ENCODE measurements around the gene P2RX6. TPM values are rescaled to one million over a fixed set of nuclear protein-coding genes. Genes with fewer than 3 reads are reported as not detected.
"Not testable (repeated sequence)": the region's sequence is repeated elsewhere in the genome, so short reads cannot be mapped to it uniquely, and the experiment has no call there.

P2RX6 gene
- total and polyA plus RNA-seq, 7 donors = 11.3 to 47.7 (median 32.8) TPM

DNA sequence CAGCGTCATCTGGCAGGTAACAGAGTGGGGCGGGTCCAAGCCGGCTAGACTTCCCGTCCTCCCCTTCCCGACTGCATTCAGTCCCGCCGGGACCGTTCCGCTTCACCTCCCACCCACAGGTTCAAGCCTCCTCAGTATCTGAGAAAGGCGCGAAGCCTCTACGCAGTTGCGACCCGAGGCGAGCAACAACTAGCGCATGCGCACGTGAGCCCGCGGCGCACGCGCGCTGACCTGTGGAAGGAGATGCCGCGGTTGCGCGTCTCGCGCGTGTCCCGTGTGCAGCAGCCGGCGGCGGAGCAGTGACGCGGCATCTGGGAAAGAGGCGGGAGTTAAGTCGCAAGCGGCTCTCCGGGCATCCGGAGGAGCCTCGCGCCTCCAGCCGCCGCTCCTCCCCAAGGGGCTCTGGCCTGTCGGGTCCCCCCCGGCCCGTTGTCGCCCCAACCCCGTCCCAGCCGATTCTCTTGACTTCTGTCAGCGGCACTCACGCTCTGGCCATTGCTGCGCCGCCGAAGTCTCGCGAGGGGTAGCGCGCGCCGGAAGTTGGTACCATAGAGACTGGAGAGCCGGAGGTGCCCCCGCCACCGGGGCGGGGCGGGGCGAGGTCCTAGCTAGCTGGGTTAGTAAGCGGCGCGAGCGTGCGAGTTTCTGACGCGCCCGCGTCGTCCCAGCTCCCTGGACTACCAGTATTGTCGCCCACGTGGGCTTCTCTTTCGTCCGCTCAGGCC, 13.2 kb upstream of the P2RX6 start, which contains the start of gene THAP7:
Gene THAP7, minus strand, starts transcription at position 518 of the 725 bp plus-strand sequence. Its CDS starts 207 bp downstream, at position 311.
- TF ChIP-seq, protein P1, sequence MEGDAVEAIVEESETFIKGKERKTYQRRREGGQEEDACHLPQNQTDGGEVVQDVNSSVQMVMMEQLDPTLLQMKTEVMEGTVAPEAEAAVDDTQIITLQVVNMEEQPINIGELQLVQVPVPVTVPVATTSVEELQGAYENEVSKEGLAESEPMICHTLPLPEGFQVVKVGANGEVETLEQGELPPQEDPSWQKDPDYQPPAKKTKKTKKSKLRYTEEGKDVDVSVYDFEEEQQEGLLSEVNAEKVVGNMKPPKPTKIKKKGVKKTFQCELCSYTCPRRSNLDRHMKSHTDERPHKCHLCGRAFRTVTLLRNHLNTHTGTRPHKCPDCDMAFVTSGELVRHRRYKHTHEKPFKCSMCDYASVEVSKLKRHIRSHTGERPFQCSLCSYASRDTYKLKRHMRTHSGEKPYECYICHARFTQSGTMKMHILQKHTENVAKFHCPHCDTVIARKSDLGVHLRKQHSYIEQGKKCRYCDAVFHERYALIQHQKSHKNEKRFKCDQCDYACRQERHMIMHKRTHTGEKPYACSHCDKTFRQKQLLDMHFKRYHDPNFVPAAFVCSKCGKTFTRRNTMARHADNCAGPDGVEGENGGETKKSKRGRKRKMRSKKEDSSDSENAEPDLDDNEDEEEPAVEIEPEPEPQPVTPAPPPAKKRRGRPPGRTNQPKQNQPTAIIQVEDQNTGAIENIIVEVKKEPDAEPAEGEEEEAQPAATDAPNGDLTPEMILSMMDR (IDR thresholded peaks at IDR 0.05) = no peak
- peak within 1 kb of the TSS; percentile 73 for H3K4me3 ChIP-seq
- 0% methylated on average over 68 to 83 of the region's 83 CpGs for WGBS, 3 donors
- ATAC-seq = peak; percentile 94 to 97 (median 95)
- H3K27ac ChIP-seq = peak within 1 kb of the TSS; percentile 92
- DNase-seq = peak; percentile 99
- intact Hi-C loops (cut with DNase I) = no loop called here
- no peaks in the 10 kb centered on the region for H3K27me3 ChIP-seq (ENCODE audit: insufficient read depth in 3 of 3, low read length in 2 of 3)
- no peaks in the 10 kb centered on the region for H3K9me3 ChIP-seq
- peaks cover 0 to 39% of the 10 kb centered on the region in 2 donors for H3K36me3 ChIP-seq (ENCODE audit: insufficient read depth in 1 of 2, low read depth in 1 of 2)
- H3K4me1 ChIP-seq = peaks cover 27% of the 10 kb centered on the region

DNA sequence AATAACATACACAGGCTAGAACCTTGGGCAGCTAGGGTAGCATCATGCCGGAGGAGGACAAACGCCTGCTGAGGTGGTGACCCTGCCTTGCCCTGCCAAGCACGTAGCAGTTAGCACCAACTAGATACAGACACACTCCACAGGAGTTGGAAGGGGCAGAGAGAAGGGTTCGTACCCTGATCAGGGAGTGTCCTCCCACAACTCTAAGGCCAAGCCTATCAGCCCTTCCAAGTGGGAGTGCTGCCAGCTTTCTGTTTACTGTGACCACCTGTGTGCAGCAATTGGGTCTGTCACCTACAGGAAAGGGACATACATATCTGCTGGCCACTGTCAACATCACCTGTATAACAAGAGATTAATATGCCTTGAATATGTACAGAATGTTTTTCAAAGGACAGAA, 11.2 kb upstream of the P2RX6 start:
- H3K36me3 ChIP-seq (ENCODE audit: insufficient read depth in 1 of 2, low read depth in 1 of 2) = peaks cover 0 to 19% of the 10 kb centered on the region in 2 donors
- H3K27ac ChIP-seq = peak overlapping the region; percentile 92
- H3K4me1 ChIP-seq = peaks cover 27% of the 10 kb centered on the region
- WGBS, 3 donors = 40 to 60% (median 59%) methylated on average over 4 of the region's 4 CpGs
- peak overlapping the region; percentile 73 for H3K4me3 ChIP-seq
- H3K27me3 ChIP-seq (ENCODE audit: insufficient read depth in 3 of 3, low read length in 2 of 3) = no peaks in the 10 kb centered on the region
- intact Hi-C loops (cut with DNase I) = no loop called here
- ATAC-seq (no peak), DNase-seq (no peak)
- no peaks in the 10 kb centered on the region for H3K9me3 ChIP-seq
- TF ChIP-seq, protein P1 (IDR thresholded peaks at IDR 0.05) = no peak

DNA sequence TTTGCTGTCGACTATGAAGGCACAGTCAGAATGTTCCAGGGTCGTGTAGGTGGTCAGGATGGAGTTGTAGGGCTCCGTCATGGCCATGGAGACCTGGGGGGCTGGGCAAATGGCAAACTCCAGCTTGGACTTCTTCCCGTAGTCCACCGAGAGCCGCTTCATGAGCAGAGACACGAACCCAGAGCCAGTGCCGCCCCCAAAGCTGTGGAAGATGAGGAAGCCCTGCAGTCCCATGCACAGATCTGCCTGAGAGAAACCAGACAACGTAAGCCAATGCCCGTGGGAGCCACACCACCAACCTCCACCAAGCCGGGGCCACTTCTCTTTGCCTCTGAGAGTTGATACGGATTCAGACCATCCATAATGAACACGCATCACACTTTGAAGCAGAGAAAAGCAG, 5.8 kb upstream of the P2RX6 start:
- intact Hi-C loops (cut with DNase I); H3K4me1 ChIP-seq; DNase-seq; H3K27ac ChIP-seq; H3K27me3 ChIP-seq (ENCODE audit: insufficient read depth in 3 of 3, low read length in 2 of 3); H3K36me3 ChIP-seq (ENCODE audit: insufficient read depth in 1 of 2, low read depth in 1 of 2); ATAC-seq; H3K9me3 ChIP-seq; H3K4me3 ChIP-seq: not testable (repeated sequence)
- WGBS, 3 donors = 81 to 84% (median 84%) methylated on average over 13 of the region's 13 CpGs

DNA sequence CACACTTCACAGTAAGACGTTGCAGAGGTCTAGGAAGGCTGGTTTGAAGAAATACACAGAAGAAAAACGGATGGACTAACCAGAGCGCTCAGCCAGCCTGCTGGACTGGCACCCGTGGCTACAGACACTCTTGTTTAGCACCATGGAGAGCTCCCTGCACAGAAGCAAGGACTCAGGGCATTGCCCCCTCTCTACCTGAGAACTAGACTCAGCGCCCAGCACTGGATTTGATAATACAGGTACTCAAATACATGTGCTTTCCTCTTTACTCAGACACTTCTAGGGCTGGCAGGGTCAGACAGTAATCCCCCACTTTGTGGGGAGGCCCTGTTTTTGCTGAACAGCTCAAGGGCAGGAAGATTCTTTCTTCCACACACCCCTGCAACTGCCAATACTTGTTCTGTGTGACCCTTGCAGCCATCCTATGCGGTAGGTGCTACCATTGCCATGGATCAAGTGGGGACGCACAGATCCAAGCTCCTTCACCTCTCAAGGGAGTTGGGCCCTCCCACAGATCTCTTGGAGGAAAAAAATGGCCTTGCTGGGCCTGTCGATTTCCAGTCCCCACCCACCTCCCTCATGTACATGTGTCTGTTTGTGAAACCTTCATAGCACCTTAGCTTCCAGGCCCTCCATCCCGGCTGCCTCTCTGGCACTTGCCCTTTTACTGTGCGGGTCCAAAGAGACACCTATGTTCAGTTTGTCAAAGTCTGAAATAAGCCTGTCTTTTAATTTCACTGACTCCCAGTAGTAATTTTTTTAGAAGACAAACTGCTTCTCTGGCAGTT, 5.1 kb upstream of the P2RX6 start:
- intact Hi-C loops (cut with DNase I) = loop anchor here in 1 of 2 donors (5.0 kb wide), 1 partner anchor 42 kb away; no protein-coding TSS in a partner anchor
- ATAC-seq = no peak

More for the DNA sequence above, 5.1 kb upstream of the P2RX6 start:
- no peaks in the 10 kb centered on the region for H3K27me3 ChIP-seq (ENCODE audit: insufficient read depth in 3 of 3, low read length in 2 of 3)
- TF ChIP-seq, protein P1 (IDR thresholded peaks at IDR 0.05) = no peak
- 51 to 57% (median 57%) methylated on average over 10 of the region's 10 CpGs for WGBS, 3 donors
- H3K27ac ChIP-seq = no peak overlapping the region
- H3K4me1 ChIP-seq = peaks cover 11% of the 10 kb centered on the region
- no peak overlapping the region for H3K4me3 ChIP-seq
- H3K9me3 ChIP-seq = no peaks in the 10 kb centered on the region
- DNase-seq = no peak
- no peaks in the 10 kb centered on the region for H3K36me3 ChIP-seq (ENCODE audit: insufficient read depth in 1 of 2, low read depth in 1 of 2)
